HS-27A (cell line): ENCODE measurements around the gene USP17L28.
"Not testable (repeated sequence)": the region's sequence is repeated elsewhere in the genome, so short reads cannot be mapped to it uniquely, and the experiment has no call there.

ENCODE experiments used
- DNase-seq: peaks from one replicate; pipeline ENCODE4 v3.0.0-alpha.2; 2012; ENCODE audit warnings: low read depth, missing footprints

The USP17L28 gene

DNA sequence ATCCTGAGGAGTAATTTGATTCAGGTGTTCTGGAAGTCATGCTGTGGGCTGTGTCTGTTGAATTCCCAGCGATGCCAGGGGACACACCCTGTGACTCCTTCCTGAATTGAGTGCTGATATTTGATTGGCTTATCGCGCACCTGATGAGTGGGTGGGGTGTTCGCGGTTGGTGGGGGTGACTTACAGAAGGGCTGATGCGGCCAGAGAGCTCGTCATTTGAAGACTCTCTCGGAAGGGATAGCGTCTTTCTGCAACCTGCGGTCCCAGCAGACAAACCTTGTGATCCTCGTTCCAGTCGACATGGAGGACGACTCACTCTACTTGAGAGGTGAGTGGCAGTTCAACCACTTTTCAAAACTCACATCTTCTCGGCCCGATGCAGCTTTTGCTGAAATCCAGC lies at the start of gene USP17L28:
TSS of gene USP17L28 (plus strand) at position 301 of the 400 bp plus-strand sequence. CDS start at position 301, 0 bp downstream.
- not testable (repeated sequence) for DNase-seq

- DNase-seq = not testable (repeated sequence)
These were observed 24.5 kb upstream of the USP17L28 start for GRCh38 chr4:9324191-9324590.

- DNase-seq = not testable (repeated sequence)
These were observed 23.8 kb upstream of the USP17L28 start, which contains the start of gene USP17L24 for GRCh38 chr4:9324865-9325264. USP17L24 (plus strand) TSS chr4:9325165; CDS start chr4:9325165, 0 bp downstream.

DNA sequence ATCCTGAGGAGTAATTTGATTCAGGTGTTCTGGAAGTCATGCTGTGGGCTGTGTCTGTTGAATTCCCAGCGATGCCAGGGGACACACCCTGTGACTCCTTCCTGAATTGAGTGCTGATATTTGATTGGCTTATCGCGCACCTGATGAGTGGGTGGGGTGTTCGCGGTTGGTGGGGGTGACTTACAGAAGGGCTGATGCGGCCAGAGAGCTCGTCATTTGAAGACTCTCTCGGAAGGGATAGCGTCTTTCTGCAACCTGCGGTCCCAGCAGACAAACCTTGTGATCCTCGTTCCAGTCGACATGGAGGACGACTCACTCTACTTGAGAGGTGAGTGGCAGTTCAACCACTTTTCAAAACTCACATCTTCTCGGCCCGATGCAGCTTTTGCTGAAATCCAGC lies 19.1 kb upstream of the USP17L28 start, which contains the start of gene USP17L25:
TSS of gene USP17L25 (plus strand) at position 301 of the 400 bp plus-strand sequence. CDS start at position 301, 0 bp downstream.
- not testable (repeated sequence) for DNase-seq

DNA sequence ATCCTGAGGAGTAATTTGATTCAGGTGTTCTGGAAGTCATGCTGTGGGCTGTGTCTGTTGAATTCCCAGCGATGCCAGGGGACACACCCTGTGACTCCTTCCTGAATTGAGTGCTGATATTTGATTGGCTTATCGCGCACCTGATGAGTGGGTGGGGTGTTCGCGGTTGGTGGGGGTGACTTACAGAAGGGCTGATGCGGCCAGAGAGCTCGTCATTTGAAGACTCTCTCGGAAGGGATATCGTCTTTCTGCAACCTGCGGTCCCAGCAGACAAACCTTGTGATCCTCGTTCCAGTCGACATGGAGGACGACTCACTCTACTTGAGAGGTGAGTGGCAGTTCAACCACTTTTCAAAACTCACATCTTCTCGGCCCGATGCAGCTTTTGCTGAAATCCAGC lies 14.3 kb upstream of the USP17L28 start, which contains the start of gene USP17L26:
TSS of gene USP17L26 (plus strand) at position 301 of the 400 bp plus-strand sequence. CDS start at position 301, 0 bp downstream.
- not testable (repeated sequence) for DNase-seq

DNA sequence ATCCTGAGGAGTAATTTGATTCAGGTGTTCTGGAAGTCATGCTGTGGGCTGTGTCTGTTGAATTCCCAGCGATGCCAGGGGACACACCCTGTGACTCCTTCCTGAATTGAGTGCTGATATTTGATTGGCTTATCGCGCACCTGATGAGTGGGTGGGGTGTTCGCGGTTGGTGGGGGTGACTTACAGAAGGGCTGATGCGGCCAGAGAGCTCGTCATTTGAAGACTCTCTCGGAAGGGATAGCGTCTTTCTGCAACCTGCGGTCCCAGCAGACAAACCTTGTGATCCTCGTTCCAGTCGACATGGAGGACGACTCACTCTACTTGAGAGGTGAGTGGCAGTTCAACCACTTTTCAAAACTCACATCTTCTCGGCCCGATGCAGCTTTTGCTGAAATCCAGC lies 9.6 kb upstream of the USP17L28 start, which contains the start of gene USP17L5:
TSS of gene USP17L5 (plus strand) at position 301 of the 400 bp plus-strand sequence. CDS start at position 301, 0 bp downstream.
- DNase-seq = not testable (repeated sequence)

DNA sequence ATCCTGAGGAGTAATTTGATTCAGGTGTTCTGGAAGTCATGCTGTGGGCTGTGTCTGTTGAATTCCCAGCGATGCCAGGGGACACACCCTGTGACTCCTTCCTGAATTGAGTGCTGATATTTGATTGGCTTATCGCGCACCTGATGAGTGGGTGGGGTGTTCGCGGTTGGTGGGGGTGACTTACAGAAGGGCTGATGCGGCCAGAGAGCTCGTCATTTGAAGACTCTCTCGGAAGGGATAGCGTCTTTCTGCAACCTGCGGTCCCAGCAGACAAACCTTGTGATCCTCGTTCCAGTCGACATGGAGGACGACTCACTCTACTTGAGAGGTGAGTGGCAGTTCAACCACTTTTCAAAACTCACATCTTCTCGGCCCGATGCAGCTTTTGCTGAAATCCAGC lies 4.8 kb upstream of the USP17L28 start, which contains the start of gene USP17L27:
TSS of gene USP17L27 (plus strand) at position 301 of the 400 bp plus-strand sequence. CDS start at position 301, 0 bp downstream.
- DNase-seq = not testable (repeated sequence)

DNA sequence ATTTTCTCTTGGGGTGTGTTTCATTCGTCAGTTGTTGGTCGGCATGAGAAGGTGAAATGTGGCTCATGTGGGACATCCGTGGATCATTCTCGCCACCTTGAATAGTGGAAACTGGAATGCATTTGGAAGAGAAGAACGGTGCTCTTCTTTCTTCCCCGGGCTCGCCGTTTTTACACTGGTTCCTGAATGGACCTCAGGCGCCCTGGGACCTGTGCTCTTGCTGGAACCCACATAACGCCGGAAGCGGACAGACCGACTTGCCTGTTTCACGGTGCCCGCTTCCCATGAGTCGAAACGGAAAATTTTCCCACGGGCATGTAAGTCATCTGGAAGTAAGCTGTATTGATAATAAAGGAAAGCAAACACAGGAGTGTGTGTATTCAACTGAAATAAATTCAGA lies 2.2 kb downstream of the USP17L28 start:
- not testable (repeated sequence) for DNase-seq

GRCh38 chr4:9353338-9353737 lies 4.6 kb downstream of the USP17L28 start, which contains the start of gene USP17L29:
USP17L29 (plus strand) TSS chr4:9353638; CDS start chr4:9353638, 0 bp downstream.
- DNase-seq = not testable (repeated sequence)

DNA sequence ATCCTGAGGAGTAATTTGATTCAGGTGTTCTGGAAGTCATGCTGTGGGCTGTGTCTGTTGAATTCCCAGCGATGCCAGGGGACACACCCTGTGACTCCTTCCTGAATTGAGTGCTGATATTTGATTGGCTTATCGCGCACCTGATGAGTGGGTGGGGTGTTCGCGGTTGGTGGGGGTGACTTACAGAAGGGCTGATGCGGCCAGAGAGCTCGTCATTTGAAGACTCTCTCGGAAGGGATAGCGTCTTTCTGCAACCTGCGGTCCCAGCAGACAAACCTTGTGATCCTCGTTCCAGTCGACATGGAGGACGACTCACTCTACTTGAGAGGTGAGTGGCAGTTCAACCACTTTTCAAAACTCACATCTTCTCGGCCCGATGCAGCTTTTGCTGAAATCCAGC lies 14.1 kb downstream of the USP17L28 start, which contains the start of gene USP17L30:
TSS of gene USP17L30 (plus strand) at position 301 of the 400 bp plus-strand sequence. CDS start at position 301, 0 bp downstream.
- not testable (repeated sequence) for DNase-seq

DNA sequence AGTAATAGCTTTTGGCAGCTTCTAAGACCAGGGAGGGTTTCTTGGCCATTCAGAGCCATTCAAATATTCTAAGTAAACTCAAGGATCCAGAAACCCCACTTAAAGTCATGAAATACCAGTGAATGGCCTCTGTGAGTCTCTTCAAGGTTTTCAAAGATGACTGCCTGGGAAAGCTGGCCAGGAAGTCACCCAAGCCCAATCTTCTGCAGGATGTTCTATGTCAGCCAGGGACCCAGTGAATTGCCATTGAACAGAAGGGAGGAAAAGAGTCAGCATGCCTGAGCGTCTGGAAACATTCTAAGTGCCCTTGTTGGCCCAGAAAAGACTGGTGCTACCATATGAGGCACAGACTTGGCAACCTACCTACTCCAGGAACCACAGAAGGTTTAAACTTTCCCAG lies 31.2 kb downstream of the USP17L28 start:
- not testable (repeated sequence) for DNase-seq

- DNase-seq = not testable (repeated sequence)
These were observed 32.4 kb downstream of the USP17L28 start for GRCh38 chr4:9381012-9381534.

DNA sequence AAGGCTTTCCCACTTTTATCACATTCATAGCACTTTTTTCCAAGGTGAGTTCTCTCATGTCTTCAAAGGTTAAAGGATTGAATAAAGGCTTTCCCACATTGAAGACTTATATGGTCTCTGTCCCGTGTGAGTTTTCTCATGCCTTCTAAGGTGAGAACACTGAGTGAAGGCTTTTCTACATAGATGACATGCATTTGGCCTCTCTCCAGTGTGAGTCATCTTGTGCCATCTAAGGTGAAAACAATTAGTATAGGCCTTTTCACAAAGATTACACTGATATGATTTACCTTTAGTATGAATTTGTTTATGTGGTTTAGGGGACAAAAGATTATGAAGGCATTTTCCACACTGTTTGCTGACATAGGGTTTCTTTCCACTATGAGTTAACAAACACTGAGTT lies 35.4 kb downstream of the USP17L28 start:
- no peak for DNase-seq

- not testable (repeated sequence) for DNase-seq
These were observed 40.3 kb downstream of the USP17L28 start for GRCh38 chr4:9389001-9389400.
